Activated CD8-positive, alpha-beta memory T cell treated with anti-CD3 and anti-CD28 coated beads for 4 hours (primary cell): ENCODE data around the gene ZNF423.

Experiments used
- DNase-seq, 2 donors: peaks; one replicate each; pipeline ENCODE4 v3.0.0-alpha.2; 2020; ENCODE audit warnings: low read depth in 2 of 2

ZNF423 gene

DNA sequence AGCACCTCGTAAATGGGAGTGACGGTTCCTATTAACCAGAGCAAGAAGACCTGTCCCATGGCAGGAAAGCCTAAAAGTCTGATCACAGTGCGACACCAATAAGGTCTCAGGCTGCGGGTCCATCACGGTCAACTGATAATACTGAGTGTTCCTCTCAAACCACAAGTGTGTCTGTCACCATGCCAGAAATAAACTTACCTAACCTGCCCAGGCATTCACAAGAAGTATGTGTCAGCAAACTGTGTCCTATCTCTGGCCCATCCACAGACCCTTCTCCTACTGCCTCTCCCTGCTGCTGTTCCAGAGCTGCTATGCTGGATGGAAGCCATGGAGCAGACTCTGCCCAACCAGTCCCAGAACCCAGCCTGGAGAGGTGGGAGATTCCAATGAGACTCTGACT, 73.5 kb downstream of the ZNF423 start:
- no peak for DNase-seq

DNA sequence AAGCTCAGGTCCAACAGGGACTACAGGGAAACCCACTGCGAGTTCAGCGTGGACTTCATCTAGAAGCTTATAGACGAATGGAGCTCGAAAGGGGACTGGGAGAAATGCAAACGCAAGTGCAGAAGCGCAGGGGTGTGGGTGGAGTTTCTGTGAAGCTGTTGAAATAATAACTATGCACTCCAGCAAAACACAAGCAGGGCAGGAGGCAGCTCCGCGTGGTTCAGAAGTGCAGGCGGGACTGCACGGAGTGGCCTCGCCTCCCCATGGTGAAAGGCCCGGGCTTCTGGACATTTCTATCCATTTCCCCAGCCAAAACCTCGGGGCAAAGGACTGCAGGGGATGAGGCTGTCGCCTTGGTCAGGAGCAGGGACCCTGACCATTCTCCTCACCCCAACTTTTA, 74.5 kb downstream of the ZNF423 start:
- no peak for DNase-seq

DNA sequence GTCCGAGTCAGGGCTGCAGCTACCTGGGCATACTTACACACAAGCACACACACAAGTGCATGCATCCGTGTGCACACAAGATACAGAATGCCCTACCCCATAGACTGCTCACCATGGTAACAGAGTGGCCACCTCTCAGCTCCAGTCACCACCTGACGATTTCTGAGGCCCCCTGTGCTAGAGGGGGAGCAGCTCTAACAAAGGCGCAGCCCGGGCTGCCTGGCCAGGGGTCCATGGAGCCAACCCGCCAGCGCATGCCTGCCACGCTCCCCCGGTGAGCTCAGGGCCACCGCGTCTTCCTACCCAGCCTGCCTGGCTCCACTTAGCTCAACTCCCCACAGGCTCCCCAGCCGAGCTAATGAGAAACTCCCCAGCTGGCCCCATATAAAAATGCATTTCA, 75.5 kb downstream of the ZNF423 start:
- no peak for DNase-seq

DNA sequence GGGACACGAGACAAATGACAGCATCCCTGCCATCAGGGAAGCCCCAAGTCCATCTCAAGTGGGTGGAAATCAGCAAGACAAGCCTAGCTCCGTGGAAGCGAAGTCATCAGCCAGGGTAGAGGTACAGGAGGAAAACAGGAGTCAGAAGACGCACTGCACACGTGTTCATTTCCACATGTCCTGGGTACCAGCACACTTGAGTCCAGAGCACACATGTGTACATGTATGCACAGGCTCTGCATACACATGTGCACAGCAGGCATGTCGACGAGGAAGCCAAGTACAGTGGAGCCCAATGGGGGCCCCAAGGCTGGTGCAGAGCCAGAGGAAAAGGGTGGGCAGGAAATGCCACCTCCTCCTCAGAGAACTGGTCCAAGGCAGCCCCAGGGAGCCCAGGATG, 75.9 kb downstream of the ZNF423 start:
- no peak for DNase-seq

DNA sequence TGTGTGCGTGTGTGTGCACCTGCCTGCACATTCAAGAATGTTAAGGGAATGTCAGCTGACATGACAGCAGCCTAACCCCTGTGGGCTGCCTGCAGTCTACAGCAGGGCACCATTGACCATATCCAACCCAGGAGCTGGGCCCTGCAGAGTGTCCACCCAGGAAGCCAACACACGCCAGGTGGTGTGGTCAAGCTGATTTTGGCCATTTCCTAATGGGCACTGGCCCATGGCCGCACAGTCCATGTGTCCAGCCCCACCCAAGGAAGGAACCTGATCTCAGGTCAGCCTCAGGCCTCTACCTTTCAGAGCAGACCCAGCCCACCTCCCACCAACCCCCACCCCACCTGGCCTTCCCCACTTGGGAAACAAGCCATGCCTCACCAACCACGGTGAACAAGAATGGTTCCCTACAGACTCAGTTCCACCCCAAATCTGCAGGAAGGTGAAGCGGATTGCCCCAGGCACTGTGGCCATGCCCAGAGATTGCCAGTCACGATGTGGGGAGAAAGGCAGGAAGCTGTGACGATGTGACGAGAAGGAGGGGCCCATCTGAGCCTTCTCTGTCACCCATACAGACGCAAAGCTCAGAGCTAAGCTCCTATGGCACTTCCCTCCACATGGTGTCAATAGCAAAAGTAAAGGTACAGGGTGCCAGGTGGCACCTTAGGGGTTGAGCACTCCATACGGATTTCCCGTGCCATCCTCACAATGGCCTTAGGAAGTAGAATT, 77.5 kb downstream of the ZNF423 start:
- no peak for DNase-seq

DNA sequence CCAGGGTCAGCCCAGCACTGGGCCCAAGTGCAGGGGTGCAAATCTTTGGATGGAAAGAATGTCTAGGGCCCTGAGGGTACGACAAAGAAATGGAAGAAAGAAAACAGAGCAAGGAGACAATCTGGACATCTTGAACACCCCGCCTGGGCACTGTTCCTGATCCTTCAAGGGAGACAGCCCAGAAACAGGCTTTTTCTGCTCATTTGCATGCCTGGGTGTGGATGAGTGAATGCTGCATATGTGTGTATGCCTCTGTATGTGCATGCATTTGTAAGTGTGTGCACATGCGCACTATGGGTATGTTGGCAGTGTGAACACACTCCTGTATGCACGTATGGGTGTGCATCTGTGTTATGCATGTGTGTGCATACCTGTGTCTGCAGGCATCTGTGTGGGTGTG, 79.2 kb downstream of the ZNF423 start:
- no peak for DNase-seq

DNA sequence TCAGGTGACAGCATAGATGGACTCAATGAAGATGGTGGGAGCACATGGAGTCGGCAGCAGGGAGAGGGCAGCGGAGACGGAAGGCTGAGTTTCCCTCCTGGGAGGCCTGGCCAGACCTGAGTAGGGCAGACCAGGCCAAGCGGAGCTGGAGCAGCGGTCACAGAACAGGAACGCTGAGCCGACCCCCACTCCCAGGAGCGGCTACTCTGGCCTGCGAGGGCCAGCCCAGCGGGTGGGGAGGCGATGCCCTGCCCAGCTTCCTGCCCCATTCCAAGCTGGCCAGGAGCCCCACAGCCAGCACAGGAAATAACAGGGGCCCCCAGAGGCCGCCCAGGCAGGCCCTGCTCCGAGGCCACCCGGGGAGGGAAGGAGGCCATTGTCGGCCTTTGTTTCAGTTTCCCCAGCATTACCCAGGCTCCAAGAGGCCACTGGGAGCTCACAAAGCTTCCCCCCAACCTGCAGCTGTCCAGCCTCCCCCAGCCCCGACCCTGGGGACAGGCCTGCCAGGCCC, 79.8 kb downstream of the ZNF423 start:
- no peak for DNase-seq

DNA sequence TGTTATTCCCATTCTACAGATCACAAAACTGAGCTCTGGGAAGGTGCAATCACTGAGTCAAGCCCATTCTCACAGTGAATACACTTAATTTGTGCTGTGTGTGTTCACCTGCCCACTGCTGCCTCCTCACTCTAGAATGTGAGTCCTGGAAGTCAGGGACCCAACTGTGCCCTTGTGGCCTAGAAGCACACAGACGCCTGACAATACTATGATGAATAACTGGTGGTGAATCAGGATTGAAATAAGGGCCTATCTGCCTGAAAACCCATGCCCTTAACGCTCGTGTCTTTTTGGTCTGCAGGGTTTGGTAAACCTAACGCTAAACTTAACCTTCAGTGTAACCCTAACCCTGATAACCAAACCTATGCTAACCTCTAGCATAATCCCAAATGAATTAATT, 80.3 kb downstream of the ZNF423 start:
- no peak for DNase-seq

DNA sequence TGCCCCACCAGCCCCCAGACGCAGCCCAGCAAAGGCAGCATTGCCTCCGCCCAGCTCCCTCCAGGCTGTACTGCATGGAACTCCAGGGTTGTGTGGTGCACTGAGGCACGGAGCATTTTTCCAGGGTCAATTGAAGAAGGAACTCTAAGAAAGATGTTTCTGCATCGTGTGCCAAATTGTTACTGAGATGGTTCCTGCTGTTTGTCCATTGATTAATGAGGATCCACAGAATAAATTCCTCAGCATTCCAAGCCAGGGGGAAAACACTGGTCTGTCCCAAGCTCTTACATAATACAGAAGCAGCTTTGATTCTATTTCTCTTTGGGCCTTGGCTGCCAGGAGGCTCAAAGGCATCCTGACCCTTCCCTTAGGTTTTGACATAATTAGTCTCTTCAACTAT, 80.9 kb downstream of the ZNF423 start:
- DNase-seq: no peak

DNA sequence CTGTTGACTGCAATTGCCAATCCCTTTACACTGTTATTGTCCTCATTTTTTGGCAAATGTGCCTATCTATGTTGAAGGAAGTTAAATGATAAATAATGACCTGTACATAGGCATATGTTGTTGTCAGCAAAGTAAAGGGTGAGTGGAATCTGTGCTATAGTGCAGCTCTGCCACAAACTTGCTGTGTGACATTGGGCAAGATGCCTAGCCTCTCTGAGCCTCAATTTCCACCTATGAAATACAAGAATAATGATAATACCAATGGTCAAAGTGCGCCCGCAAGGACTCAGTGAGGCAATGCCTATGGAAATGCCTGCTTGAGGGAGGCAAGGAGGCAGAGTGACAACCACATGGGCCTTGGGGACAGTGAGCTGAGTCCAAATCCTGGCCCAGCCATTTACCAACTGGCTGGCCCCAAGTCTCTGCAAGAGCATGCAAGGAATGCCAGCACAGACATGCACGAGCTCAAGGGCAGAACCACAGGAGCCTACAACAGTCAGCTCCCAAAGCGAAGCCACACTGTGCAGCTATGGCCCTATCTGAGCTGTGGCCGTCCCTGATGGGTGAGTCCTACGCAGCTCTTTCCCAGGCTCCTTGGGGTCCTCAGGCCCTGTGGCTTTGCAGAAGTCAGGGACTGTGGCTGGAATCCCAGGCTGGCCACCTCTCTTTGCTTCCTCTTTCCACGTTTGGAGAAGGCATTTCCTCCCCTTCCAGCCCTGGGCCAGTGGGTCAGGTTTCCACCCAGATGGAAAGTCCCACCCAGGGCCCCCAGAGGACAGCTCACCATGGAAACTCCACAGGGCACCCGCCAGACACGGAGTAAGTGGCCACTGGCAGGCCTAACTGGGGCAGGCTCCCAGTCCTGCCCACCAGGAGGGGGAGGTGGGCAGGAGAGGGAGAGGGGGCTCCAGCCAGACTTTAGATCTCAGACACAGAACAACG, 82.1 kb downstream of the ZNF423 start:
- DNase-seq: no peak

DNA sequence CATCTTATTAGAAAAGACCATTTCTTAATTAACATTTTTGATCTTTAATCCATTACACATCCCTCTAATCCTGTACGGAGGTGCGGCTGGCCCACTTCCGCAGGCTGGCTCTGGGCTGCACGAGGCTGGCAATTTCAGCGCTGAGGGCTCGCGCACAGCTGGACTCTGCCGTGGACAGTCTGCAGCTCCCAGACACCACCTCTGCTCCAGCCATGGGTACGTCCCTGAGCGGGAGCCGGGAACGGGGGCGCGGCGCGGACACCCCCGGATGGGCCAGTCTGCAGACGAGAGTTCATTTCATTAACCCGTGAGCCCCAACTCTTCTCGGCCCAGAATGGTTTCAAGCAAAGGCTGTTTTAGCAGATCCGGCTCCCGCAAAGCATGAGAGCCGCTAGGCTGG, 87.9 kb downstream of the ZNF423 start:
- DNase-seq: no peak

DNA sequence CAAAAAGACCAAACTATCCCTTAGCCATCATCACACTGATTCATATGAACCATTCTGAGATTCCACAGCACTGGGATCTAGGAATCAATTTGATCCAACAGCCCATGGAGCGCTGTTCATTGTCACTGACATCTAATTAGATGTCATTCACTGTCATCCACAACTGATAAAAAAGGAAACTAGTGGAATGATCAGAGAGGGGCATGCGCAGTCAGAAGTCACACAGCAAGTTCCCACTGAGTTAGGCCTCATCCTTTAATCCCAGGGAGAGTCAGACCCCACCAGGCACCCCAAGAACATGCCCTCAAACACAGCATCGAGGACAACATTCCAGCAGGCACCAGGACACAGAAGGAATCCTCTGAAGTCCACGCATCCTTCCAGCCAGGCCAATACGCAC, 88.5 kb downstream of the ZNF423 start:
- no peak for DNase-seq

DNA sequence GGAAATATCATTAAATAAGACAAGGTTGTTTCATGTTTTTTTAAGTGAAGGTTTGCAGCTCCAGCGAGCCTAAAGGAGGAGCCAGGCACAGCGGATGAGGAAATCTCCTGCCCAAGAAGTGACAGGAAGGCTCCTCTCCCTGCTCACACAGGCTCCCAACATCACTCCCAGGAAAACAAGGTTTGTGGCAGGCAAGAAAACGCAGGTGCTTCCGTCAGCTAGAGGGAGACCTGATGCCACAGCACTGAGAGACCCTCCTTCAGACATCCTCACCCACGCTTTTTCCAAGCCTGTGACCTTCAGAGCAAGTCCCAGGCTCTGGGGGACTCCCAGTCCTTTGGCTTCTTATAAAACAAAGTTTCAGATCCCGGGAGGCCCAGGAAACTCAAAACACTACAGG, 89.7 kb downstream of the ZNF423 start:
- no peak for DNase-seq

DNA sequence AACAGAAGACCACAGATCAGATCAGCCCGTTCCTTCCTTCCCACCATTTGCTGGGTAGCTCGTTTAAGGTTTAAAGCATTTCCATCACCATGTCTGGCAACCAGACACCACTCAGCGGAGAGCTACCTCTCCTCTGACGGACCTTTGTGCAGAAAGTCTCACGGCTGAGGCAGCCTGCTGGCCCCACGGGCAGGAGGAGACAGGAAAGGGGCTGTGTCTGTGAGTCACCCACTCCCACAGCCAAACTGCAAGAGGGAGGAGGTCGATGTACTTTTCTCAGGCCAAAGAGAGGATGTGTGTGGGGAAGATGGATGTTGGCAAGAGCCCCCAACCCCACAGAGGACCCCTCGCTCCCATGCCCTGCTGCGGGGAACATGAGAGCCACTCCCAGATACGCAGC, 92.1 kb downstream of the ZNF423 start:
- no peak for DNase-seq

DNA sequence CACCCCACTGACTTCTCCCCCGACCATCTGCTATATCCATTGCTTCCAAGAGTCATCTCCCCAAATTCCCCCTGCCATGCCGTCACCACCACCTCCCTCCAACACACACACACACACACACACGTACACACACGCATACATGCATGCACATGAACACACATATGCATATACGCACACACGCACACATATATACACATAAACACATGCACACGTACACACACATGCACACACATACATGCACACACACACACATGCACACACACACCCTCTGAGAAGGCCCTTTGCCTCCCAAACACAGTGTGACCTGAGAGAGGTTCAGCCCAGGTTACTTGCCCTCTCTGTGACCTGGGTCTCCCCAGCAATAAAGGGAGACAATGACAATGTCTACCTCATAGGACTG, 95.1 kb downstream of the ZNF423 start:
- DNase-seq: no peak

DNA sequence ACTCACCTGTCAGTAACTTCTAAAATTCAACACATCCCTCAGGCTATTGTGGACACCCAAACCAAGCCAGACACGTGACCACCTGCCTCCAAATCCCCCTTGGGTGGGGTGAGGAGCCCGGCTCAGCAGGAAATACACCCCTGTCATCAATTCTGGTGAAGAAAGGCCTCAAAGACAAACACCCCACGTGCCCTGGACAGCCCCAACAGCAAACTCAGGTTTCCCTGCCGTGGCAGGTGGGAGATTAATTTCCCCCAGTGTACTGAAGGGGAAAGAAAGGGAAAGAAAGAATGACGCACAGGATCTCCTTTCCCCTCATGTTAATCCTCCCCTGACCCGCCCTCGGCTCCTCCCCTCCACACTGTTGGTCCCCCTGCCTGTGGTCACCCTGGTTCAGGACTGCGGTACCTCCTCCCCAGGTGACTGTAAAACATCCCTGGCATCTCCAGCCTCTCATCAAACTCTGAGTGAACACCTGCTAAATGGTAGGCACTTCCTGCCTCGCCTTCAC, 98.3 kb downstream of the ZNF423 start:
- no peak for DNase-seq

DNA sequence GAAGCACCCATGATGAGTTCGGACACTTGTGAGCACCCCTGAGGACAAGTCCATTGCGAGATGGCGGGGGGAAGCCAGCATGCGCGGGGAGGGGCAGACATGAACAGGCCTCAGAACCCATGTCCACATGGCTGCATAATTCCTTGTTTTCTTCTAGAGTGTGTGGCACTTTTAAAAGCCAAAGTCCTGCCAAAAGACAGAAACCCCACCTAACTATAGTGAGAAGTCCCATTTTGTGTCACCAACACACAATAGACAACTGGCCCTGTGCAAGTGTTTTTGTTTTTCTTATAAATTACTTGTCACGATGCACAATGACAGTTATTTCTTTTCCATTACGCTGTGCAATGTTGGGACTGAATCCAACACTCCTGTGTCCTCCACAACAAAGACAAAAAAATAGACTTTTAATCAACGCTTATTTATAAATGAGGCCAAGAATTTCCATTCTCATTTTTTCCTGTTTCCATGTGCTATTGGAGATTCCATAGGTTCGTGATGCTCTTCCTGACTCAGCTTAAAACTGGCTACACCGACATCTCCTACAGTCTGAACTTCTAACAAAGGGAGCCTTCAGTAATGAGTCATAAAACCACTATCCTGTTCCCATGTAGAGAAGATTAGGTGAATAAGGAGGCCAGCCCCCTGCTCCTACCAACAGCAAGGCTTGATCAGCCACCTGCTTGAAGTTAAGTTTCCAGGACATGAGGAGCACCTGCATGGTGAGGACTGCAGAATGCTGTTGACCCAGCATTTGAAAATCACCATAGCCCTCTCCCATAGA, 98.9 kb downstream of the ZNF423 start:
- no peak for DNase-seq

DNA sequence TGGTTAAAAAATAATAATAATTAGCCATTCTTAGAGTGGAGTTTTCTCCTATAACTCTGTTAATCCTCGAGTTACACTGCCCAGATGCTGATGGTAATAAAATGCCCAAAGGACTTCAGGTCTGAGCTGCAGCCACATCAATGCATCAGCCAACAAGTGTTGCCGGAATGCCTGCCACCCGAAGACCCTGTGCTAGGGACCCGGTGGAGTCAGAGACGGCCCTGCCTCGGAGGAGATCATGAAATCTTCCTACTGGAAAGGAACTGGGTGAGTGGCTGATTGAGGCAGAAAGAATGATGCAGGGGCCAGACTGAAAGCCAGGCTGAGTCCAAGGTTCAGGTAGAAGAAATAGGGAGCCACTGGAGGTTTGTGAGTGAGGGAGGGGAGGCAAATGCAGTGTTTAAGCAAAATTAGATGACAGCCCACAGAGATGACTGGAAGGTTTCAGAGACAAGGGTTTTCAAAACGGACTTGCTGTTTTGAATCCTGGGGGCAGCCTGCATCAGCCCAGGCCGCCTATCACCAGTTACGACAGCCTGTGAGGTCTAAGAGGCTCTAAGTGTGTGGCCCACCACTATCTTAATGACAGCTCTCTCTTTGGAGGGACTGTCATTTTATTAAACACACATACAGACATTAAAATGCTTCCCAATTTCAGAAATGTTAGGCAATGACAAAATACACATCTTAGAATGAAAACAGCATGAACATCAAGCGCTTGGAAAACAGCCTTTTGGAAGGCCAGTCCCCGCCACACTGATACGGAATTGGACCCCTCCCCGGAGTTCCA, 100.0 kb downstream of the ZNF423 start:
- no peak for DNase-seq

DNA sequence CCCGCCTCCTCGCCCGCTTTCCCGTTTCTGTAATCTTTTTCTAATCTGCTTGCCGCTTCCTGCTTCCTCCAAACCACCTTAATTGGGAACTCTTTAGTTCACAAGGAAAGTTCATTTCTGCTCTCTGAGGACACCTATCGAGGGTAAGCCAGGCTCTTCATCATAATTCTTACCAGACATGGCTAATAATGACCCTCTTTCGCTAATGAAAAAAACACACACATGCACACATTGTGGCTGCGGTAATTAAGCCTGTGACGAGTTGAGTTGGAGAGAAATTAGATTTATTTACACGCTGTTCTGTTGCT, 100.6 kb downstream of the ZNF423 start:
- DNase-seq: no peak

DNA sequence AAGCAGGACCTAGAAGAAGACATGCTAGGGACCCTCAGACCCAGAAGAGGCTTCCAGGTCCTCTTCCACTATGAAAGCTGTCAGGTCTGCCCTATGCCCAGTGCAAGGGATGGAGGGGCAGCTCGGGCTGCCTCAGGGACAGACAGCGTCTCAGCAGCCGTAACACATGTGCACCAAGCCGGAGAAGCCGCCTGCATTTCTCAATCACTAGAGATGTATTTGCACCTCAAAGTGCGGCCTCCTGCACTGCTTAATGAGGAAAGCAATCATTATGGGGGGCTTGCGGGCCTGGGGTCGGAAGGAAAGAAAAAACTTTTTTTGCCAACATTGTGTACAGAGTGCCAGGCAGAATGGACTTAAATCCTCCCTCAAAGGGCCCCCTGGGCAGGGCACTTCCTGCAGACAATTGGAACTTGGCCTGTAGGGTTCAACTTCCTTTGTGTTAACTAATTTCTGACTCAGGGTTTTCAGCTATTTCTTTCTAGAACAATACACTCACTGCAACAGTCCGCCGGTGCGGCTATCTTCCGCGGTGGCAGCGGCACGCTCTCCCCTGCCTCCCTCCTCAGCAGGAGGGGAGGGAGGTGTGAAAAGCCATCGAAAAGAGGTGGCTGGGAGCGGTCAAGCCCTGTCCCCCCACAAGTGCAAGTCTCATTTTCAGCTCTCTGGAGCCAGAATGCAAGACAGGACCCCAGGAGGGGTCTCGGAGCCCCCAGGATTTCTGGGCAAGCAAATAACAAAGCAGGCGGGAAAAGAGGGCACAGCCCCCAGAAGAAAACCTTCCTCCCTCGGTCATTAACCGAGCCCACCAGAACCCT, 101.2 kb downstream of the ZNF423 start:
- no peak for DNase-seq
